NOMO-1 treated with DMSO at 0.1 percent for 48 hours (cell line): Measurements from ENCODE around the gene DFFB.

Source experiments
- DNase-seq: peaks from one replicate; lab custom pipeline; 2025; ENCODE audit not compliant: unreplicated experiment; lab: John Stamatoyannopoulos, UW

Gene DFFB

GRCh38 chr1:3923378-3924185 lies 66.3 kb downstream of the DFFB start:
- DNase-seq = no peak

- DNase-seq = no peak
Observed at GRCh38 chr1:3924186-3924824, 67.0 kb downstream of the DFFB start.

GRCh38 chr1:3924825-3925220 lies 67.5 kb downstream of the DFFB start:
- no peak for DNase-seq

GRCh38 chr1:3925256-3925655 lies 68.0 kb downstream of the DFFB start:
- no peak for DNase-seq

GRCh38 chr1:3925762-3926161 lies 68.5 kb downstream of the DFFB start:
- no peak for DNase-seq

GRCh38 chr1:3926956-3927355 lies 69.7 kb downstream of the DFFB start:
- no peak for DNase-seq

GRCh38 chr1:3928586-3928985 lies 71.3 kb downstream of the DFFB start:
- DNase-seq = no peak

GRCh38 chr1:3929126-3929525 lies 71.8 kb downstream of the DFFB start:
- DNase-seq = no peak

GRCh38 chr1:3930301-3931006 lies 73.2 kb downstream of the DFFB start:
- no peak for DNase-seq

GRCh38 chr1:3931007-3931912 lies 74.0 kb downstream of the DFFB start:
- DNase-seq = no peak

- no peak for DNase-seq
Observed at GRCh38 chr1:3932156-3932919, 75.1 kb downstream of the DFFB start.
